ENCODE measurements around the gene RBBP8NL.

RBBP8NL gene

DNA sequence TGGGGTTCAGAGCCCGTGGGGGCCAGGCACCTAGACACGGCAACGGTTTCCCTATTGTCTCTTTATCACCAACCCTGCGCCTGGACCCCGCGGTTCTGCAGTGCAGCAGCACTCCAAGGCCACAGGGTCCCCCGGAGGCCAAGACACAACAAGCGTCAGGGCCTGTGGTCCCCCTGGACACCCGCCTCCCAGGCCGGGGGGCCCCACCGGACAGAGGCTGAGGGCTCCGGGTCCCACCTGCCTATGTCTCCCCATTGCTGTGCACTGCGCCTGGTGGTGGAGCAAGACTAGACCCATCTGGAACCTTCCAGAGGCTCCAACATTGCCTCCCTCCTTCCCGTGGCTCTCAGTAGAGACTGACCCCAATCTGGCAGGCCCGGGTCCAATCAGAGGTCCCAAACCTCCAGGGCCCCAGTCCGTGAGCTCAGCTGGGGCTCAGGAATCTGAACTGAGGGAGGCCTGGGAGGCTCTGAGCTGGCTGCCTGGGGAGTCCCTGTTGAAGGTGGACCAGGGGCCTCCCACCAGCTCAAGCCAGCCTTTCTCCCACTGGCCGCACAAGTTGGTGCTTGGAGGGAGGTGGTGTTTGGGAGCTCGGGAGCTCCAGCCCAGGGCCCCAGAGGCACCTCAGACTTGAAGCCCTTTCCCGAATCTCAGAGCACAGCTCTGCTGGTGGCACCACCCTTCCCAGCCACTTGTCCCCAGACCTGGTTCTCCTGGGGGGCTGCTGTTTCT lies 39.6 kb upstream of the RBBP8NL start:
- no peaks in the 10 kb centered on the region for H3K9me3 Mint-ChIP-seq
- no peak for DNase-seq
- H3K27me3 Mint-ChIP-seq = peaks cover 13 to 38% of the 10 kb centered on the region in 2 donors
- no peak overlapping the region for H3K27ac Mint-ChIP-seq
- H3K36me3 Mint-ChIP-seq (ENCODE audit: insufficient read depth) = no peaks in the 10 kb centered on the region
- ATAC-seq (replicated peaks) = no peak
- no peak overlapping the region for H3K4me3 Mint-ChIP-seq
- no peaks in the 10 kb centered on the region for H3K4me1 Mint-ChIP-seq (ENCODE audit: low read depth in 2 of 2)

DNA sequence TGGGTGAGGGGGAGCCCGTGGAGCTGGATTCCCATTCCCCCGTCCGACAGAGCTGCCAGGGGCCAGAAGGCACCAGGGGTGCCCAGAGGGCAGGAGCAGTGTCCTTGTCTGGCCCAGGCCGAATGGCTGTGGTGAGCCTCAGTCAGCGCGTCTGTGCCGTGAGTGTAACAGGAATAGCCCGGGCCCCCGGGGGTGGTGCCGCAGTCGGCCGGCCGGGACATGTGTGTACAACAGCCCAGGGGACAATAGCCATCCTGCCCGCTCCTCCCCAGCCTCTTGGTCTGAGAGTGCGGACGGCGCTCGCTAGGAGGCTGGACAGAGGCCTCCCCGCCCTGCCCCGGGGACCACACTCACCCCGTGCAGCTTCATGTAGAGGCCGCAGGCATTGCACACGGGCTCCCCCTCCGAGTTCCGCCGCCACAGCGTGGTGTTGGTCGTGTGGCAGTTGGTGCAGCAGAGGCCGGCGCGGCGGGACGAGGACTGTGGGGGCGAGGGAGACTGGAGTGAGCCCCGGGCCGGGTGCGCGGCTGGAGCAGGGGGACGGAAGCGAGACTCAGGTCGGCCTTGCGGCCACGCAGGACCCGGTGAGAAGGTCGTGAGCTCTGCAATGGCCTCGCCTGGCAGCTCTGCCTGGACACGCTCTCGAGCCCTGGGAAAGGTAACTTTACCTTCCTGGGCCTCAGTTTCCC lies 38.9 kb upstream of the RBBP8NL start:
- H3K36me3 Mint-ChIP-seq (ENCODE audit: insufficient read depth) = no peaks in the 10 kb centered on the region
- no peaks in the 10 kb centered on the region for H3K9me3 Mint-ChIP-seq
- ATAC-seq (replicated peaks) (no peak), DNase-seq (no peak)
- no peak overlapping the region for H3K4me3 Mint-ChIP-seq
- H3K27ac Mint-ChIP-seq = no peak overlapping the region
- peaks cover 9 to 33% of the 10 kb centered on the region in 2 donors for H3K27me3 Mint-ChIP-seq
- no peaks in the 10 kb centered on the region for H3K4me1 Mint-ChIP-seq (ENCODE audit: low read depth in 2 of 2)

GRCh38 chr20:62464990-62465389 lies 37.7 kb upstream of the RBBP8NL start:
- Mint-ChIP-seq H3K4me3 (no peak overlapping the region), H3K27me3 (peaks cover 4 to 26% of the 10 kb centered on the region in 2 donors), H3K4me1 (ENCODE audit: low read depth in 2 of 2) (no peaks in the 10 kb centered on the region), H3K36me3 (ENCODE audit: insufficient read depth) (no peaks in the 10 kb centered on the region), H3K27ac (no peak overlapping the region), H3K9me3 (no peaks in the 10 kb centered on the region)
- no peak for ATAC-seq (replicated peaks)
- DNase-seq = no peak

GRCh38 chr20:62464425-62464770 lies 37.1 kb upstream of the RBBP8NL start:
- H3K9me3 Mint-ChIP-seq = no peaks in the 10 kb centered on the region
- no peaks in the 10 kb centered on the region for H3K4me1 Mint-ChIP-seq (ENCODE audit: low read depth in 2 of 2)
- no peak overlapping the region for H3K27ac Mint-ChIP-seq
- peaks cover 0 to 26% of the 10 kb centered on the region in 2 donors for H3K27me3 Mint-ChIP-seq
- H3K4me3 Mint-ChIP-seq = no peak overlapping the region
- H3K36me3 Mint-ChIP-seq (ENCODE audit: insufficient read depth) = no peaks in the 10 kb centered on the region
- DNase-seq = no peak
- ATAC-seq (replicated peaks) = no peak

- H3K4me3 Mint-ChIP-seq = no peak overlapping the region
Observed at GRCh38 chr20:62463651-62464424, 36.5 kb upstream of the RBBP8NL start.

DNA sequence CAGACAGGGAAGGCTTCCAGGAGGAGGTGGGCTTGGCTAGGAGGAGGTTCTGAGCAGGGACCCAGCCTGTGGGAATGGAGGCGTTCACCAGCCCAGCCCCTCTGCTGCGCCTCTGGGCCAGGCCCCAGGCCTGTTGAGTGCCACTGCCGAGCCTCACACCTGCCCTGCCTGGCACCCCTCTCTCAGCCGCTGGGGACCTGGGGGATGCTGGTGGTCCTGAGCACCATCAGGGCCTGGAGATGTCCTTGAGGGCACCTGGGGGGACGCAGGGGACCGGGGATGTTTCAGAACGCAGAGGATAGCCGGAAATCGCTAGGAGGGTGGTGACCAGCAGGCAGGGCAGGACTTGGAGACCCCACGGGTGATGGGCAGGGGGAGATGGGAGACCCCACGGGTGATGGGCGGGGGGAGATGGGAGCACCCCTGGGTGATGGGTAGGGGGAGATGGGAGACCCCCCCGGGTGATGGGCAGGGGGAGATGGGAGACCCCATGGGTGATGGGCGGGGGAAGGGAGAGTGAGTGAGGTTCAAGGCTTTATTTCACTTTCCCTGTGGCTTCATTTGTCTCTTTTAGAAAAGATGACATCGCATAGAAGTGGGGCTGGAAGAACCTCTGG lies 35.7 kb upstream of the RBBP8NL start:
- Mint-ChIP-seq H3K36me3 (ENCODE audit: insufficient read depth) (no peaks in the 10 kb centered on the region), H3K4me3 (no peak overlapping the region), H3K27ac (no peak overlapping the region), H3K27me3 (peaks cover 0 to 28% of the 10 kb centered on the region in 2 donors), H3K9me3 (no peaks in the 10 kb centered on the region), H3K4me1 (ENCODE audit: low read depth in 2 of 2) (no peaks in the 10 kb centered on the region)
- DNase-seq = no peak
- ATAC-seq (replicated peaks) = no peak

More at GRCh38 chr20:62463651-62464424, 36.5 kb upstream of the RBBP8NL start:
- no peaks in the 10 kb centered on the region for H3K9me3 Mint-ChIP-seq
- H3K4me1 Mint-ChIP-seq (ENCODE audit: low read depth in 2 of 2) = no peaks in the 10 kb centered on the region
- H3K27ac Mint-ChIP-seq = no peak overlapping the region
- no peaks in the 10 kb centered on the region for H3K36me3 Mint-ChIP-seq (ENCODE audit: insufficient read depth)
- no peak for ATAC-seq (replicated peaks)
- peaks cover 0 to 26% of the 10 kb centered on the region in 2 donors for H3K27me3 Mint-ChIP-seq
- no peak for DNase-seq

GRCh38 chr20:62461834-62462233 lies 34.5 kb upstream of the RBBP8NL start:
- DNase-seq = no peak
- no peaks in the 10 kb centered on the region for H3K36me3 Mint-ChIP-seq (ENCODE audit: insufficient read depth)
- H3K4me1 Mint-ChIP-seq (ENCODE audit: low read depth in 2 of 2) = no peaks in the 10 kb centered on the region
- no peak overlapping the region for H3K27ac Mint-ChIP-seq
- H3K27me3 Mint-ChIP-seq = peaks cover 6 to 38% of the 10 kb centered on the region in 2 donors
- no peak for ATAC-seq (replicated peaks)
- no peak overlapping the region for H3K4me3 Mint-ChIP-seq
- H3K9me3 Mint-ChIP-seq = no peaks in the 10 kb centered on the region

- Mint-ChIP-seq H3K27ac (no peak overlapping the region), H3K9me3 (no peaks in the 10 kb centered on the region), H3K36me3 (ENCODE audit: insufficient read depth) (peaks cover 3% of the 10 kb centered on the region), H3K4me1 (ENCODE audit: low read depth in 2 of 2) (no peaks in the 10 kb centered on the region), H3K27me3 (peaks cover 6 to 44% of the 10 kb centered on the region in 2 donors), H3K4me3 (no peak overlapping the region)
- no peak for DNase-seq
- no peak for ATAC-seq (replicated peaks)
Observed at GRCh38 chr20:62461157-62461556, 33.8 kb upstream of the RBBP8NL start.

- DNase-seq (no peak), ATAC-seq (replicated peaks) (no peak)
- Mint-ChIP-seq H3K27me3 (peaks cover 6 to 49% of the 10 kb centered on the region in 2 donors), H3K9me3 (no peaks in the 10 kb centered on the region), H3K4me1 (ENCODE audit: low read depth in 2 of 2) (no peaks in the 10 kb centered on the region), H3K27ac (no peak overlapping the region), H3K36me3 (ENCODE audit: insufficient read depth) (peaks cover 3% of the 10 kb centered on the region), H3K4me3 (no peak overlapping the region)
Observed at GRCh38 chr20:62460678-62461077, 33.3 kb upstream of the RBBP8NL start.

GRCh38 chr20:62459488-62459887 lies 32.1 kb upstream of the RBBP8NL start:
- Mint-ChIP-seq H3K36me3 (ENCODE audit: insufficient read depth) (peaks cover 3% of the 10 kb centered on the region), H3K27ac (no peak overlapping the region), H3K9me3 (no peaks in the 10 kb centered on the region), H3K27me3 (peaks cover 6 to 57% of the 10 kb centered on the region in 2 donors), H3K4me3 (no peak overlapping the region), H3K4me1 (ENCODE audit: low read depth in 2 of 2) (no peaks in the 10 kb centered on the region)
- DNase-seq = no peak
- no peak for ATAC-seq (replicated peaks)

DNA sequence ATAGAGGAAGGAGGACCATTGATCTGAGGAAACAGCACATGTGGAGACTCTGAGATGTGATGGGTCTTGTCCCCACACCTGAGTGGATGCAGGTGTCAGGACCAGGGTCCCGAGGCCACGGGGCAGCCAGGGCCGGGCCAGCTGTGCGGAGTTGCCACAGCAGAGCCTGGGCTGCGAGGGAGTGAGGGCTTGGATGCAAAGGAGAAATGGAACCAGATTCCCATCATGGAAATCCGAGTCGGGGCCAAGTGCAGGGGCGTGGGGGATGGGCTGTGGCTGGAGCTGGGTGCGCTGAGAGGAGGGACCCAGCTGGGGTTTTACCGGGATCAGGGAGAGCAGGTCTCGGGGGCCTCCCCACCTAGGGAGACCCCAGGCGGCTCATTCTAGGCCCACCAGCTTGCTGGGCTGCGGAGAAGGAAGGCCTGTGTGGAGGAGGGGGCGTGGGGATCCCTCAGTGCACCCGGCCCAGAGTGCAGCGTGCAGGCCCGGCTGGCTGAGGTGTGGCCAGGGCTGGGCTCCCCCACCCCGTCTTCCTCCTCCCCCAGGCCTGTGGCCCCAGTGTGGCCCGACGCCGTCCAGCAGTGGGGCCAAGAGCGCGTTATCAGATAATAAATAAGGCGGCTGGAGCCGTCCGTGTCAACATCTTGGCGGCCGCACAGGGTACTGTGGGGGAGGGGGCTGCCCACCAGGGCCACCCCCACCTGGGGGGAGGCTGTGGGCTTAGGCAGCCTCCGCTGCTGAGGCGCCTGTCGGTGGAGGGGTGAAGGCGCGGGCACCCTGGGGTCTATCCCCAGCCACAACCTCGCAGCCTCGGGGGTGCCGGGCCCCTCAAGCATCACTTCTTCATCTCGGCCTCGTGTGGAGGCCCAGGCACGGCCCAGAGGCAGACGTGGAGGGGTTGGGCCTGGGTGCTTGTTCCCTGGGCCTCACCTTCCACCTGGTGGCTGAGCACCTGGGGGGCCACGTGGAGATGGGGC lies 31.2 kb upstream of the RBBP8NL start:
- DNase-seq = no peak
- Mint-ChIP-seq H3K4me3 (no peak overlapping the region), H3K9me3 (no peaks in the 10 kb centered on the region), H3K27me3 (peaks cover 6 to 60% of the 10 kb centered on the region in 2 donors), H3K4me1 (ENCODE audit: low read depth in 2 of 2) (no peaks in the 10 kb centered on the region), H3K27ac (no peak overlapping the region), H3K36me3 (ENCODE audit: insufficient read depth) (peaks cover 3% of the 10 kb centered on the region)
- no peak for ATAC-seq (replicated peaks)

DNA sequence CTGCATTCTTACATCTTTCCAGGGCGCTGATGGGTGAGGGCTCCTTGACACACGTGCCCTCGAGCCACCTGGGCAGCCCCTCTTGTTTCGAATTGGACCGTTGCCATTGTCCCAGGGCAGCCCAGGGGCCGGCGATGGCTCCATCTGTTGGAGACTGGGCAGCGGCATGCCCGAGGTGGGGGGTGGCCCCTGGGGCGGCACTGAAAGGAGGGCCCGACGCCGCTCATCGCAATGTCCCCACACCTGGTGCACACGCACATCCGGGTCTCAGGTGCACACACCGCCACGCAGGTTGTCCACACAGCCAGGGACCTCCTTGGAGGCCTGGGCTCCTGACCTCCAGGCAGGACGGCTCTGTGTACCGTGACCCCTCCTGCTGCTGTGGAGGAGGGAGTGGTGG lies 30.5 kb upstream of the RBBP8NL start:
- no peak overlapping the region for H3K27ac Mint-ChIP-seq
- ATAC-seq (replicated peaks) (no peak), DNase-seq (no peak)
- H3K36me3 Mint-ChIP-seq (ENCODE audit: insufficient read depth) = peaks cover 3% of the 10 kb centered on the region
- H3K4me3 Mint-ChIP-seq = no peak overlapping the region
- H3K27me3 Mint-ChIP-seq = peaks cover 6 to 68% of the 10 kb centered on the region in 2 donors
- H3K9me3 Mint-ChIP-seq = no peaks in the 10 kb centered on the region
- H3K4me1 Mint-ChIP-seq (ENCODE audit: low read depth in 2 of 2) = no peaks in the 10 kb centered on the region

Measured in effector memory CD8-positive, alpha-beta T cell (primary cell).